ENCODE measurements around the gene UNC13C. TPM values are rescaled to one million over a fixed set of nuclear protein-coding genes. Genes with fewer than 3 reads are reported as not detected.

The UNC13C gene
- polyA plus RNA-seq, 1 experiment: not detected

GRCh38 chr15:54256190-54256589 lies 277.9 kb downstream of the UNC13C start:
- H3K36me3 ChIP-seq (ENCODE audit: control insufficient read depth, insufficient read depth, low read length): no peaks in the 10 kb centered on the region
- no peak for TF ChIP-seq CTCF (IDR thresholded peaks at IDR 0.05; ENCODE audit: insufficient read depth, low read depth, low read length)
- no peak overlapping the region for H3K4me3 ChIP-seq (ENCODE audit: low read depth, low read length)
- POLR2A ChIA-PET: no interaction called here
- no peaks in the 10 kb centered on the region for H3K27me3 ChIP-seq (ENCODE audit: control insufficient read depth, insufficient read depth, low read length)
- DNase-seq (ENCODE audit: low read depth): no peak
- CTCF ChIA-PET: no interaction called here

GRCh38 chr15:54273928-54274327 lies 295.7 kb downstream of the UNC13C start:
- Histone ChIP-seq H3K4me3 (ENCODE audit: low read depth, low read length) (no peak overlapping the region), H3K27me3 (ENCODE audit: control insufficient read depth, insufficient read depth, low read length) (no peaks in the 10 kb centered on the region), H3K36me3 (ENCODE audit: control insufficient read depth, insufficient read depth, low read length) (no peaks in the 10 kb centered on the region)
- no peak for DNase-seq (ENCODE audit: low read depth)
- POLR2A ChIA-PET: no interaction called here
- TF ChIP-seq CTCF (IDR thresholded peaks at IDR 0.05; ENCODE audit: insufficient read depth, low read depth, low read length): no peak
- CTCF ChIA-PET: no interaction called here

GRCh38 chr15:54277834-54278233 lies 299.6 kb downstream of the UNC13C start:
- CTCF ChIA-PET: no interaction called here
- POLR2A ChIA-PET: no interaction called here
- TF ChIP-seq CTCF (IDR thresholded peaks at IDR 0.05; ENCODE audit: insufficient read depth, low read depth, low read length): no peak
- no peak for DNase-seq (ENCODE audit: low read depth)
- H3K4me3 ChIP-seq (ENCODE audit: low read depth, low read length): no peak overlapping the region
- no peaks in the 10 kb centered on the region for H3K36me3 ChIP-seq (ENCODE audit: control insufficient read depth, insufficient read depth, low read length)
- no peaks in the 10 kb centered on the region for H3K27me3 ChIP-seq (ENCODE audit: control insufficient read depth, insufficient read depth, low read length)

- no peaks in the 10 kb centered on the region for H3K27me3 ChIP-seq (ENCODE audit: control insufficient read depth, insufficient read depth, low read length)
- no peak for DNase-seq (ENCODE audit: low read depth)
- ChIA-PET POLR2A (no interaction called here), CTCF (no interaction called here)
- H3K4me3 ChIP-seq (ENCODE audit: low read depth, low read length): no peak overlapping the region
- no peaks in the 10 kb centered on the region for H3K36me3 ChIP-seq (ENCODE audit: control insufficient read depth, insufficient read depth, low read length)
- TF ChIP-seq CTCF (IDR thresholded peaks at IDR 0.05; ENCODE audit: insufficient read depth, low read depth, low read length): no peak
Observed at GRCh38 chr15:54280726-54281125, 302.5 kb downstream of the UNC13C start.

GRCh38 chr15:54282228-54282836 lies 304.1 kb downstream of the UNC13C start:
- TF ChIP-seq CTCF (IDR thresholded peaks at IDR 0.05; ENCODE audit: insufficient read depth, low read depth, low read length): no peak
- Histone ChIP-seq H3K4me3 (ENCODE audit: low read depth, low read length) (no peak overlapping the region), H3K27me3 (ENCODE audit: control insufficient read depth, insufficient read depth, low read length) (no peaks in the 10 kb centered on the region), H3K36me3 (ENCODE audit: control insufficient read depth, insufficient read depth, low read length) (no peaks in the 10 kb centered on the region)
- DNase-seq (ENCODE audit: low read depth): no peak
- ChIA-PET POLR2A (no interaction called here), CTCF (no interaction called here)

All from BJ (cell line).